CD4-positive, CD25-positive, alpha-beta regulatory T cell (primary cell): ENCODE data around the gene COLEC11. TPM values are rescaled to one million over a fixed set of nuclear protein-coding genes. Genes with fewer than 3 reads are reported as not detected.

ENCODE experiments used
- ATAC-seq, 2 donors: fragments of 150-1000 bp; cut with Tn5 transposase; one replicate each; pipeline ENCODE4 v1.10.0; 2021; ENCODE audit warnings: low read depth in 2 of 2, moderate number of reproducible peaks in 2 of 2, moderate library complexity in 1 of 2
- DNase-seq, 3 donors: peaks; one replicate each; pipeline versions ENCODE4 v3.0.0 to v3.0.0-alpha.2; 2012 to 2022; ENCODE audit warnings: mixed read lengths in 1 of 3
- H3K27ac ChIP-seq: one replicate; pipeline ENCODE4 v1.7.0; 2013; ENCODE audit warnings: mild to moderate bottlenecking, low read length; ENCODE audit not compliant: insufficient read depth, poor library complexity, severe bottlenecking
- H3K27me3 ChIP-seq: one replicate; pipeline ENCODE4 v1.7.0; 2013; ENCODE audit warnings: low read length; ENCODE audit not compliant: control insufficient read depth, insufficient read depth
- H3K36me3 ChIP-seq: one replicate; pipeline ENCODE4 v1.7.0; 2013; ENCODE audit warnings: mild to moderate bottlenecking, low read length, moderate library complexity; ENCODE audit not compliant: control insufficient read depth, insufficient read depth
- H3K4me1 ChIP-seq: 2 replicates; pipeline ENCODE4 v1.7.0; 2013; ENCODE audit warnings: mild to moderate bottlenecking, low read length; ENCODE audit not compliant: insufficient read depth, control insufficient read depth, poor library complexity, severe bottlenecking
- H3K4me3 ChIP-seq: one replicate; pipeline ENCODE4 v1.7.0; 2013; ENCODE audit warnings: low read depth, mild to moderate bottlenecking, low read length, moderate library complexity
- H3K9me3 ChIP-seq, 2 experiments: 1 replicate in 1 of 2; 2 replicates in 1 of 2; pipeline ENCODE4 v1.7.0; 2013; ENCODE audit warnings: low read length in 2 of 2, mild to moderate bottlenecking in 1 of 2, moderate library complexity in 1 of 2; ENCODE audit not compliant: control insufficient read depth in 2 of 2
- H3K27ac Mint-ChIP-seq, 3 donors: one replicate each; pipeline ENCODE4 v1.8.0; 2020 to 2022; ENCODE audit warnings: mild to moderate bottlenecking in 3 of 3, mixed read lengths in 3 of 3, moderate library complexity in 2 of 3
- H3K27me3 Mint-ChIP-seq: one replicate; pipeline ENCODE4 v1.8.0; 2022; ENCODE audit warnings: mild to moderate bottlenecking, mixed read lengths
- H3K36me3 Mint-ChIP-seq: one replicate; pipeline ENCODE4 v1.8.0; 2020; ENCODE audit warnings: mixed read lengths
- H3K4me1 Mint-ChIP-seq, 4 donors: one replicate each; pipeline ENCODE4 v1.8.0; 2020 to 2022; ENCODE audit warnings: mixed read lengths in 4 of 4, mild to moderate bottlenecking in 1 of 4
- H3K4me3 Mint-ChIP-seq, 4 donors: one replicate each; pipeline ENCODE4 v1.8.0; 2020 to 2022; ENCODE audit warnings: mild to moderate bottlenecking in 4 of 4, mixed read lengths in 4 of 4, moderate library complexity in 3 of 4
- H3K9me3 Mint-ChIP-seq, 7 donors: one replicate each; pipeline ENCODE4 v1.8.0; 2020 to 2022; ENCODE audit warnings: mixed read lengths in 7 of 7, mild to moderate bottlenecking in 3 of 7, moderate library complexity in 2 of 7
- polyA plus RNA-seq, 4 donors: library from polyadenylated mRNA; unstranded; fragments of 300-500 nt; fragmentation: Illumina TruSeq; gene quantifications; one replicate each; pipeline ENCODE4 v1.2.3, GENCODE V29; 2021
- total RNA-seq: library from RNA; stranded (reverse); gene quantifications from one replicate; pipeline ENCODE4 v1.2.3, GENCODE V29; 2022

The COLEC11 gene
- total and polyA plus RNA-seq, 5 donors from 2014 or later = not detected

GRCh38 chr2:3652896-3653625, 58.1 kb downstream of the COLEC11 start:
- ATAC-seq (no peak), DNase-seq (no peak)
- Mint-ChIP-seq H3K4me3 (peak overlapping the region in 1 of 4 donors; percentile 85), H3K27ac (peak overlapping the region in 1 of 3 donors; percentile 54), H3K27me3 (no peaks in the 10 kb centered on the region), H3K9me3 (no peaks in the 10 kb centered on the region), H3K4me1 (peaks cover 5 to 14% (median 10%) of the 10 kb centered on the region in 4 donors), H3K36me3 (no peaks in the 10 kb centered on the region)
- Histone ChIP-seq H3K36me3 (no peaks in the 10 kb centered on the region), H3K9me3 (no peaks in the 10 kb centered on the region), H3K4me3 (no peak overlapping the region), H3K27me3 (no peaks in the 10 kb centered on the region), H3K27ac (no peak overlapping the region), H3K4me1 (peaks cover 16% of the 10 kb centered on the region)

GRCh38 chr2:3654011-3654410, 59.1 kb downstream of the COLEC11 start:
- Mint-ChIP-seq H3K27ac (no peak overlapping the region), H3K9me3 (no peaks in the 10 kb centered on the region), H3K36me3 (no peaks in the 10 kb centered on the region), H3K27me3 (no peaks in the 10 kb centered on the region), H3K4me3 (no peak overlapping the region), H3K4me1 (peaks cover 5 to 14% (median 10%) of the 10 kb centered on the region in 4 donors)
- H3K9me3 ChIP-seq = no peaks in the 10 kb centered on the region
- H3K27me3 ChIP-seq = no peaks in the 10 kb centered on the region
- no peak for ATAC-seq
- no peak for DNase-seq
- H3K36me3 ChIP-seq = no peaks in the 10 kb centered on the region
- H3K27ac ChIP-seq = no peak overlapping the region
- H3K4me1 ChIP-seq = peaks cover 16% of the 10 kb centered on the region
- no peak overlapping the region for H3K4me3 ChIP-seq

- Histone ChIP-seq H3K27me3 (no peaks in the 10 kb centered on the region), H3K9me3 (no peaks in the 10 kb centered on the region), H3K36me3 (no peaks in the 10 kb centered on the region), H3K4me1 (peaks cover 16% of the 10 kb centered on the region), H3K4me3 (no peak overlapping the region), H3K27ac (no peak overlapping the region)
- Mint-ChIP-seq H3K4me1 (peaks cover 5 to 14% (median 10%) of the 10 kb centered on the region in 4 donors), H3K9me3 (no peaks in the 10 kb centered on the region), H3K27ac (no peak overlapping the region), H3K36me3 (no peaks in the 10 kb centered on the region), H3K4me3 (no peak overlapping the region), H3K27me3 (no peaks in the 10 kb centered on the region)
- DNase-seq (no peak), ATAC-seq (no peak)
These were observed 59.8 kb downstream of the COLEC11 start for GRCh38 chr2:3654531-3655225.

GRCh38 chr2:3655871-3656761, 61.2 kb downstream of the COLEC11 start:
- no peak for DNase-seq
- Mint-ChIP-seq H3K9me3 (no peaks in the 10 kb centered on the region), H3K36me3 (no peaks in the 10 kb centered on the region)

GRCh38 chr2:3656762-3657721, 62.1 kb downstream of the COLEC11 start:
- Mint-ChIP-seq H3K27ac (peak overlapping the region in 2 of 3 donors; percentile 6 to 15), H3K27me3 (no peaks in the 10 kb centered on the region), H3K9me3 (no peaks in the 10 kb centered on the region), H3K36me3 (no peaks in the 10 kb centered on the region), H3K4me1 (peaks cover 0 to 15% (median 8%) of the 10 kb centered on the region in 4 donors), H3K4me3 (no peak overlapping the region)
- Histone ChIP-seq H3K36me3 (no peaks in the 10 kb centered on the region), H3K4me1 (peaks cover 3% of the 10 kb centered on the region), H3K9me3 (no peaks in the 10 kb centered on the region), H3K4me3 (no peak overlapping the region), H3K27ac (no peak overlapping the region), H3K27me3 (no peaks in the 10 kb centered on the region)
- no peak for ATAC-seq
- DNase-seq = no peak

More at GRCh38 chr2:3655871-3656761, 61.2 kb downstream of the COLEC11 start:
- no peaks in the 10 kb centered on the region for H3K9me3 ChIP-seq
- H3K27ac Mint-ChIP-seq = no peak overlapping the region
- no peak overlapping the region for H3K27ac ChIP-seq
- H3K27me3 ChIP-seq = no peaks in the 10 kb centered on the region
- H3K36me3 ChIP-seq = no peaks in the 10 kb centered on the region
- H3K4me3 Mint-ChIP-seq = no peak overlapping the region
- peaks cover under 1 to 21% (median 10%) of the 10 kb centered on the region in 4 donors for H3K4me1 Mint-ChIP-seq
- no peak for ATAC-seq
- H3K27me3 Mint-ChIP-seq = no peaks in the 10 kb centered on the region
- no peak overlapping the region for H3K4me3 ChIP-seq
- H3K4me1 ChIP-seq = peaks cover 11% of the 10 kb centered on the region

GRCh38 chr2:3657881-3658280, 63.0 kb downstream of the COLEC11 start, which contains the start of gene ALLC:
Gene ALLC, plus strand, starts transcription at chr2:3658200. Its CDS starts 12,958 bp downstream, at chr2:3671158.
- ATAC-seq = no peak

More at GRCh38 chr2:3657881-3658280, 63.0 kb downstream of the COLEC11 start, which contains the start of gene ALLC:
- no peaks in the 10 kb centered on the region for H3K4me1 ChIP-seq
- H3K36me3 Mint-ChIP-seq = no peaks in the 10 kb centered on the region
- peaks cover 0 to 15% (median 6%) of the 10 kb centered on the region in 4 donors for H3K4me1 Mint-ChIP-seq
- H3K27me3 ChIP-seq = no peaks in the 10 kb centered on the region
- H3K4me3 Mint-ChIP-seq = no peak within 1 kb of the TSS
- H3K9me3 ChIP-seq = no peaks in the 10 kb centered on the region
- no peak within 1 kb of the TSS for H3K4me3 ChIP-seq
- no peak for DNase-seq
- H3K27me3 Mint-ChIP-seq = no peaks in the 10 kb centered on the region
- H3K27ac ChIP-seq = no peak within 1 kb of the TSS
- H3K36me3 ChIP-seq = no peaks in the 10 kb centered on the region
- no peaks in the 10 kb centered on the region for H3K9me3 Mint-ChIP-seq
- peak within 1 kb of the TSS in 2 of 3 donors; percentile 6 to 51 for H3K27ac Mint-ChIP-seq
